ENCODE measurements around the gene ACTRT2. TPM values are rescaled to one million over a fixed set of nuclear protein-coding genes. Genes with fewer than 3 reads are reported as not detected.
A peak's percentile ranks its signal among the peaks of the same experiment; 100 is the strongest.

Gene ACTRT2
- total RNA-seq, 1 experiment from 2014 or later: not detected

DNA sequence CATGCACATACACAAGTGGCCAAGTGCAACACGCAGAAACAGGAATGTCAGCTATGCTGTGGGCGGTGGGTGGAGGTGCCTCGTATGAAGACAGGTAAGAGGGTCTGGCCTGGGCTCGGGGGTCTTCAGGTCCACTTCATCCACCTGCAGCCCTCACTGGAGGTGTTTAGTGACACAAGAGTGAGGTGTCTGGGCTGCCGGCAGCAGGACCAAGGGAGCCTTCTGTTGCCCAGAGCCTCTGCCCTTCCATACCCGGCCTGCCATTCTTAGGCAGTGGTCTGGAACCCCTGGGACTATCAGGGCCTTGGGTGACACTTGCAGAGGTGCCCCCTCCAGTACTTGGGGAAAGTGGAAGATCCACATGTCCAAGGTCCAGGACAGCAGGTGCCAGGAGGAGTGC, 21.7 kb upstream of the ACTRT2 start:
- Mint-ChIP-seq H3K27ac (ENCODE audit: unreplicated experiment) (no peak overlapping the region), H3K36me3 (ENCODE audit: insufficient read depth, unreplicated experiment) (no peaks in the 10 kb centered on the region), H3K9me3 (ENCODE audit: unreplicated experiment) (no peaks in the 10 kb centered on the region), H3K4me1 (ENCODE audit: low read depth, unreplicated experiment) (no peaks in the 10 kb centered on the region), H3K4me3 (ENCODE audit: unreplicated experiment) (no peak overlapping the region), H3K27me3 (ENCODE audit: insufficient read depth, unreplicated experiment) (peaks cover 9% of the 10 kb centered on the region)
- no peaks in the 10 kb centered on the region for H3K4me1 ChIP-seq
- no peaks in the 10 kb centered on the region for H3K36me3 ChIP-seq (ENCODE audit: control insufficient read depth, insufficient read depth, low read length)
- H3K9me3 ChIP-seq: 0 out of 2 replicates have a peak, but pooled peaks cover 4% of the 10 kb centered on the region
- BruUV-seq (replicated peaks): no TSS peak
- ChIA-PET POLR2A (no interaction called here), CTCF (no interaction called here)
- no peak overlapping the region for H3K4me3 ChIP-seq (ENCODE audit: low read depth, low read length)
- TF ChIP-seq, protein P1, sequence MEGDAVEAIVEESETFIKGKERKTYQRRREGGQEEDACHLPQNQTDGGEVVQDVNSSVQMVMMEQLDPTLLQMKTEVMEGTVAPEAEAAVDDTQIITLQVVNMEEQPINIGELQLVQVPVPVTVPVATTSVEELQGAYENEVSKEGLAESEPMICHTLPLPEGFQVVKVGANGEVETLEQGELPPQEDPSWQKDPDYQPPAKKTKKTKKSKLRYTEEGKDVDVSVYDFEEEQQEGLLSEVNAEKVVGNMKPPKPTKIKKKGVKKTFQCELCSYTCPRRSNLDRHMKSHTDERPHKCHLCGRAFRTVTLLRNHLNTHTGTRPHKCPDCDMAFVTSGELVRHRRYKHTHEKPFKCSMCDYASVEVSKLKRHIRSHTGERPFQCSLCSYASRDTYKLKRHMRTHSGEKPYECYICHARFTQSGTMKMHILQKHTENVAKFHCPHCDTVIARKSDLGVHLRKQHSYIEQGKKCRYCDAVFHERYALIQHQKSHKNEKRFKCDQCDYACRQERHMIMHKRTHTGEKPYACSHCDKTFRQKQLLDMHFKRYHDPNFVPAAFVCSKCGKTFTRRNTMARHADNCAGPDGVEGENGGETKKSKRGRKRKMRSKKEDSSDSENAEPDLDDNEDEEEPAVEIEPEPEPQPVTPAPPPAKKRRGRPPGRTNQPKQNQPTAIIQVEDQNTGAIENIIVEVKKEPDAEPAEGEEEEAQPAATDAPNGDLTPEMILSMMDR (IDR thresholded peaks at IDR 0.05; ENCODE audit: insufficient read depth in 1 of 2, low read depth in 1 of 2, low read length in 1 of 2, severe bottlenecking in 1 of 2, unreplicated experiment in 1 of 2): no peak
- no peak for DNase-seq
- intact Hi-C loops (cut with micrococcal nuclease; ENCODE audit: unreplicated experiment): no loop called here
- H3K27me3 ChIP-seq (replicated peaks; ENCODE audit: control insufficient read depth, insufficient read depth, low read length): no peaks in the 10 kb centered on the region

DNA sequence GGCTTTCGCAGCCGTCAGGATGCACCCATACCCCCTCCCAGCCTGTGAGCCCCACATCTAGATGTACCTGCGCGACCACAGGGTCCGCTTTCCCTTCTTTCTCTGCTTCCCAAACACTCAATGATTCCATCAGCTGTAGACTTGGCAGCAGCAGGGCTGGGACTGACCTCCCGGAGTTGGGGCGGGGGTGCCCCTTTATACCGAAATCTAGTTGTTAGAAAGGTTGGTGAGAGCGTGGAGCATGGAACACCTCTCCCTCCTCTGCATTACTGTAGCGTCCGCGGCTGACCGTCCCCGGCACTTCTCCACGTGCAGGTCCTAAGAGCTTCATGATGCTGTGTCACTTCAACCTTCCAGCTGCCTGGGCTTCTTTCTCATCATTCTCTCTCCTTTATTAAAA, 21.1 kb upstream of the ACTRT2 start:
- Mint-ChIP-seq H3K9me3 (ENCODE audit: unreplicated experiment) (no peaks in the 10 kb centered on the region), H3K4me3 (ENCODE audit: unreplicated experiment) (no peak overlapping the region), H3K27ac (ENCODE audit: unreplicated experiment) (no peak overlapping the region), H3K27me3 (ENCODE audit: insufficient read depth, unreplicated experiment) (peaks cover 9% of the 10 kb centered on the region), H3K36me3 (ENCODE audit: insufficient read depth, unreplicated experiment) (no peaks in the 10 kb centered on the region), H3K4me1 (ENCODE audit: low read depth, unreplicated experiment) (no peaks in the 10 kb centered on the region)
- TF ChIP-seq, protein P1 (IDR thresholded peaks at IDR 0.05; ENCODE audit: insufficient read depth in 1 of 2, low read depth in 1 of 2, low read length in 1 of 2, severe bottlenecking in 1 of 2, unreplicated experiment in 1 of 2): no peak
- ChIA-PET CTCF (interaction anchor here (0.7 kb wide), 1 partner anchor 408 kb away, joined by 3 read pairs; no protein-coding TSS in a partner anchor), POLR2A (no interaction called here)
- Histone ChIP-seq H3K36me3 (ENCODE audit: control insufficient read depth, insufficient read depth, low read length) (no peaks in the 10 kb centered on the region), H3K4me3 (ENCODE audit: low read depth, low read length) (no peak overlapping the region), H3K27me3 (replicated peaks; ENCODE audit: control insufficient read depth, insufficient read depth, low read length) (no peaks in the 10 kb centered on the region), H3K9me3 (0 out of 2 replicates have a peak, but pooled peaks cover 4% of the 10 kb centered on the region), H3K4me1 (no peaks in the 10 kb centered on the region)
- intact Hi-C loops (cut with micrococcal nuclease; ENCODE audit: unreplicated experiment): no loop called here
- no peak for DNase-seq
- no TSS peak for BruUV-seq (replicated peaks)

DNA sequence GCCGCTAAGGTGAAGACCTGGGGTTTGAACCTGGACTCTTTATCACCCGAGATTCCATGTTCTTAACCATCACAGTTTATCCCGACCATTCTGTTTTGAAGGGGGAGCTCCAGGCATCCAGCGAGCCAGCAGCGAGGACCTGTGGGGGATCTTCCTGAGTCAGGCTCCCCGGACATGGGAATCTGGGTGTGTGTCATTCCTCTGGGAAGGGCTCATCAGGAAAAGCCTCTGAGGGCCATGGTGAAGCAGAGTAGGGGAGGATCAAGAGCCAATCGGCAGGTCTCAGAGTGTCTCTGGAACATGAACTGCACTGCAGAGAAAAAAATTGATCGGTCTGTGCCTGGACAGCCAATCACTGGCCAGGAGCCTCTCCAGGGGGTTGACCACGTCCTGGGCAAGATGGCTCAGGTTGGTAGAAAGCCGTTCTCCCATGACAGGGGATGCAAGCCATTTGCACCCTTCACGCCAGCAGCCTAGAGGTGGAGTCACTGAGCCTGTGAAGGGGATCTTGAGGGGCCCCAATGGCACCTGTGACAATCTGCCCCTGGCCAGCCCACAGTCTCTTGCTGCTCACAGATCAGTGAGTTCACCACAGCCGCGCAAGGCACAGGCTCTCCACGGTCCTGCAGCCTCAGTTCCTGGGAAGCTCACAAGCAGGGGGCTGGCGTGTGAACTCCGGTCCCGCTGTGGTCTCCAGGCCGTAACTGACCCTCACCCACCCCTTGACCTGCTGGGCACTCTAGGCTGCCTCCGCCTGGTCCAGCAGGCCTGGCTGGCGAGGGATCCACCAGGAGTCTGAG, 20.4 kb upstream of the ACTRT2 start:
- CTCF ChIA-PET: interaction anchor here (0.7 kb wide), 1 partner anchor 407 kb away, joined by 3 read pairs; no protein-coding TSS in a partner anchor
- H3K4me1 Mint-ChIP-seq (ENCODE audit: low read depth, unreplicated experiment): no peaks in the 10 kb centered on the region
- POLR2A ChIA-PET: no interaction called here

More for the DNA sequence above, 20.4 kb upstream of the ACTRT2 start:
- Histone ChIP-seq H3K9me3 (no peaks in the 10 kb centered on the region), H3K27me3 (replicated peaks; ENCODE audit: control insufficient read depth, insufficient read depth, low read length) (no peaks in the 10 kb centered on the region), H3K4me3 (ENCODE audit: low read depth, low read length) (no peak overlapping the region), H3K36me3 (ENCODE audit: control insufficient read depth, insufficient read depth, low read length) (no peaks in the 10 kb centered on the region), H3K4me1 (no peaks in the 10 kb centered on the region)
- Mint-ChIP-seq H3K9me3 (ENCODE audit: unreplicated experiment) (no peaks in the 10 kb centered on the region), H3K4me3 (ENCODE audit: unreplicated experiment) (no peak overlapping the region), H3K36me3 (ENCODE audit: insufficient read depth, unreplicated experiment) (no peaks in the 10 kb centered on the region), H3K27ac (ENCODE audit: unreplicated experiment) (no peak overlapping the region), H3K27me3 (ENCODE audit: insufficient read depth, unreplicated experiment) (peaks cover 12% of the 10 kb centered on the region)
- intact Hi-C loops (cut with micrococcal nuclease; ENCODE audit: unreplicated experiment): no loop called here
- DNase-seq: peak in 1 of 2 experiments; percentile 26
- no TSS peak for BruUV-seq (replicated peaks)
- TF ChIP-seq, protein P1 (IDR thresholded peaks at IDR 0.05; ENCODE audit: insufficient read depth in 1 of 2, low read depth in 1 of 2, low read length in 1 of 2, severe bottlenecking in 1 of 2, unreplicated experiment in 1 of 2): no peak
